ENCODE measurements around the gene CCL3. TPM values are rescaled to one million over a fixed set of nuclear protein-coding genes. Genes with fewer than 3 reads are reported as not detected.
"Not testable (repeated sequence)": the region's sequence is repeated elsewhere in the genome, so short reads cannot be mapped to it uniquely, and the experiment has no call there.

CCL3 gene
- polyA plus RNA-seq, 5 donors = 2.4 to 12.1 (median 7.9) TPM

DNA sequence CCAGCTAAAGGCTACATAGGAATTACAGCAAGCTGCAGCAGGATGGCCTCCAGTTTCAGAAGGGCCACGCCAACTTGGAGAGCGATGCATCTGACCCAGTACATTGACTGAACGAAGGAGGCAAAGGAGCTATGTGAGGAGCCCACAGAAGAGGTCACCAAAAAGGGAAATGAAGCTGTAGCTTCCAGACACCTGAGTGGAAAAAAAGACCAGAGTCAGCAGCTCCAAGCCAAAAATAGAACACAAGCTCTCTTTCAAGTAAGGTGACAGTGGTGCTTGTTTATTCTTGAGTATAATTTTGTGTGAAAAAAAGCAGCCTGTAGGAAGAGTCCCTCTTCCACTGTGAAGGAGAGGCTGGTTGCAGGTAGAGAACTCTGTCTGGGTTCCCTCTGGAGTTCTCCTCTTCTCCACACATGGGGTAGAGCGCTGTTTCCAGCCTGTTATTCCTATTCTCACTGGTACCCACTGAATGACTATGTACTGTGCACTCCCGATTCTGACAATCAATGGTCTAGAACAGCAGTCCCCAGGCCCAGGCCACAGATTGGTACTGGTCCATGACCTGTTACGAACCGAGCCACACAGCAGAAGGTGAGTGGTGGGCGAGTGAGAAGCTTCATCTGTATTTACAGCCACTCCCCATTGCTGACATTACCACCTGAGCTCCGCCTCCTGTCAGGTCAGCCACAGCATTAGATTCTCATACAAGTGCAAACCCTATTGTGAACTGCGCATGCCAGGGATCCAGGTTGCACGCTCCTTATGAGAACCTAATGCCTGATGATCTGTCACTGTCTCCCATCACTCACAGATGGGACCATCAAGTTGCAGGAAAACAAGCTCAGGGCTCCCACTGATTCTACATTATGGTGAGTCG, 28.8 kb upstream of the CCL3 start:
- DNase-seq = no peak

DNA sequence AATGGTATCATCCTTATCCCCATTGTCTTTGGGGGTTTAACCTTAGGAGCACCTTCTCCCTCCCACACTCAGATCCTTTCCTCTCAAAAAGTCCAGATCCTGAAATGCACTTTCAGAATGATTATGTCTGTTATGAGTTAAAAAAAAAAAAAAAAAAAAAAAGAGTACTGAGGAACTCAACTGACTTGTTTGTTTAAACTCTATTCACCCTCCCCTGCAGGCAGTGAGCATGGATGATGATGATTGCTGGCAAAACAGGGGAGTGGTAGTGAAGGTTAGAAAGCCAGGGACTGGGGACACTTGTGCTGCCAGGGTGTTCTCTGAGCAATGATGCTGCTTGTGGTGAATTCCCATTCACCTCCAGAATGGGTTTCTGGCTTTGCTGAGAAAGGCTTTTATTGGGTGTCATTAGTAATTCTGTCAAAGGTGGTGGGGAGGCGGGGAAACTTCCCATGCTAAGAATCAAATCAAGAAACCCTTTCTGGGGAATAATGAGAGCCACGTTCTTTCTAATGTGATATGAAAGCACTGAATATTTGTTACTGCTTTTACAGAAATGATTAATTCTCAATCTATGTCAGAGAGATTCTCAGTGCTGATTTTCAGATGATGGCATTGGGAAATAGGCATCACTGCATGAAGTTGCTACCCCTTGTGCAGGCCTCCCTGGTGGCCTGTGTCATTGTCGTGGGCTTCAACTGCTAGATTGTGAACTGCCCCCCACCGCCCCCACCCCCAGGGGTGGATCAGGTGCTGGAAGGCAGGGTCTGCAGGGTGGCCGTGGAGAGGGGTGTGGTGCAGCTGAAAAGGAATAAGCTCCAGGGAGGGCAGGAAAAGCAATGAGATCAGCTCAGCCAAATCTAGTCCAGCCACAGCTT, 27.8 kb upstream of the CCL3 start:
- DNase-seq = no peak

DNA sequence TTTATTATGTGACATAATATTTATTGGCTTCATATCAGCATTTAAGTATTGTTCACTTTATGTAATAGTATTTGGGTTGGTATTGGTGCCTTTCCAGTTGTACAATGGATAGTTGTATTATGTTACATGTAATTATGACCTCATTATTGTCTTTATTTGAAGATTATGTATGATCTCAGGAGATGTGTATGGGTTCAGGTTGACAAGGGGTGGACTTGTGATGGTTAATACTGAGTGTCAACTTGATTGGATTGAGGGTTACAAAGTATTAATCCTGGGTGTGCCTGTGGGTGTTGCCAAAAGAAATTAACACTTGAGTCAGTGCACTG, 25.7 kb upstream of the CCL3 start:
- DNase-seq = not testable (repeated sequence)

DNA sequence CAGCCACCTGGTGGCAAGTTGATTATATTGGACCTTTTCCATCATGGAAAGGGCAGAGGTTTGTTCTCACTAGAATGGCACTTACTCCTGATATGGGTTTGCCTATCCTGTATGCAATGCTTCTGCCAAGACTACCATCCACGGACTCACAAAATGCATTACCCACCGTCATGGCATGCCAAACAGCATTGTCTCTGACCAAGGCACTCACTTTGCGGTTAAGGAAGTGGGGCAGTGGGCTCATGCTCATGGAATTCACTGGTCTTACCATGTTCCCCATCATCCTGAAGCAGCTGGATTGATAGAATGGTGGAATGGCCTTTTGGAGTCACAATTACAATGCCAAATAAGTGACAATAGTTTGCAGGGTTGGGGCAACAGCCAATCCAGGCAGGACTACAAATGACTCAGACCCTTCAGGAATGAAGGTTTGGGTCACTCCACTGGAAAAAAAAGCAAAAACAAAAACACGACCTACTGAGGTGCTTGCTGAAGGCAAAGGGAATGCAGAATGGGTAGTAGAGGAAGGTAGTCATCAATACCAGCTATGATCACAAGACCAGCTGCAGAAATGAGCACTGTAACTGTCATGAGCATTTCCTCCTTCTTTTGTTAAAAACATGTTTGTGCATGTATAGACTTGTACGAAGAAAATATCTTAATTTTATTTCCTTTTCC, 25.2 kb upstream of the CCL3 start:
- not testable (repeated sequence) for DNase-seq

DNA sequence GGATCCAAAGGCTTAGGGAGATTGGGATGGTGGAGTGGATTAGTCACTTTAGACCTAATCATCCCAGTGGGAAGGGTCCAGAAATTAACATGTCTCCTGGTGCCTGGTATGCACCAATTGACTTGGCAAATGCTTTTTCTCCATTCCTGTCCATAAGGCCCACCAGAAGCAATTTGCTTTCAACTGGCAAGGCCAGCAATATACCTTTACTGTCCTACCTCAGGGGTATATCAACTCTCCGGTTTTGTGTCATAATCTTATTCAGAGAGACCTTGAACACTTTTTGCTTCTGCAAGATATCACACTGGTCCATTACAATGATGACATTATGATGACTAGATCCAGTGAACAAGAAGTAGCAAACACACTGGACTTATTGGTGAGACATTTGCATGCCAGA, 23.2 kb upstream of the CCL3 start:
- DNase-seq = not testable (repeated sequence)

DNA sequence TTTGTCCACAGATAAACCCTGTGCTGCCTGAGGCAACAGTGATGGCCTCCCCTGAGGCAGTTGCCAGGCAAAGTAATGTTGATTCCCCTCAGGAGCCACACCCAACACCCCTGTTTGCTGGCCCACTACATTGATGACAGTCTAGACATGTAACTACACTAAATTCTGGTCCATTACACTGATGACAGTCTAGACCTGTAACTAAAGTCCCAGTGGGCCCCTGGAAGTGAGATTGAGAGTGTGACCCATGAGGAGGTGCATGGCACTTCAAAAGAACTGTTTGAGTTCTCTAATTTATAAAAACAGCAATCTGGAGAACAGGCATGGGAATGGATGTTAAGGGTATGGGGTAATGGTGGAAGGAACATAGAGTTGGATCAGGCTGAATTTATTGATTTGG, 22.6 kb upstream of the CCL3 start:
- no peak for DNase-seq

DNA sequence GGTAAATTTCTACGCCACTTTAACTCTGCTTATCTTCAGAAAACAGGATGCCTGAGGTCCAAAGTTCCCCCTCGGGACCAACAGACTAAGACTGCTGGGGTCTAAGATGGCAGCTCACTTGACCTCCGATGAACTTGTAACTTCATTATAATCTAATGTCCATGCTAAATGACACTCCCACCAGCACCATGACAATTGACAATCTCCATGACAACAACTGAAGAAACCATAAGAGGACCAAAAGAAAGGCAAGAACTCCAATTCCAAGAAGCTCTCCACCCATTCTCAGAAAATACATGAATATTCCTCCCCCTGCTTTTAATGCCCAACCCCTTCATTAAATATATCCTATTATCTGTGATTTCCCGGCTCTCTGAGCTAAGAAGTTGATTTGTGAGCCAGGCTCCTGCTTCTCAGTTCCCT, 21.1 kb upstream of the CCL3 start:
- no peak for DNase-seq

DNA sequence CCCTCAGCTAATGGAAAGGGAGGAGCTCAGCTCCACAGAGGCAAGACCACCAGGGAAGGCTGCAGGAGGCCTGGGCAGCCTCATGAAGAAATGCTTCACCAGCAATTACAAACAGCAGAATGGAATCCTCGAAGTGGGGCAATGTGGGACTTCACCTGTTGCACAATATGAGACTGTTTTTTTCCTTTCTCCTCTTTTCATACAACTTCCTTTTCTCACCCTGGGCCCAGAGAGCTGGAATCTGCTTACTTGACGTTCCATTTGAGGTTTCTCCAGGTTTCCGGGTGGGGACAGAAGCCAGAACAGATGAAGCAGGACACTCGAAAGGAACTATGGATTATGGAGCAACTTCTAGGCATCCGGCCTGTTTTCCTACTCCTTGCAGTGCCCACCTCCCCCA, 18.3 kb upstream of the CCL3 start:
- DNase-seq = not testable (repeated sequence)

DNA sequence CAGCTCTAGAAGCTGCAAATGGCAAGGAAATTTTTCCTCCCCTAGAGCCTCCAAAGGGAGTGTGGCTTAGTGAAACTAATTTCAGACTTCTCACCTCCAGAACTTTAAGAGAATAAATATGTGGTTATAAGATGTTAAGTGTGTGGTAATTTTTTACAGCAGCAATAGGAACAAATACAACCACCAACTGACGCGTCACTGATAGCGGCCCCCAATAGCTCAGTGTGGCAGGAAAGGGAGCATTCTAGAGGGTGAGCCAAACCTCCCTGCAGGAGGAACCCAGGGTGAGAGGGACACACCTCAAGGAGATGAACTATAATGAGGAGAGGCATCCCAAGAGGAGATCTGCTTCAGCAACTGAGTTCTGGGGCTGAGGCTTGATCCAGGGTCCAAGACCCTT, 17.7 kb upstream of the CCL3 start:
- DNase-seq = no peak

DNA sequence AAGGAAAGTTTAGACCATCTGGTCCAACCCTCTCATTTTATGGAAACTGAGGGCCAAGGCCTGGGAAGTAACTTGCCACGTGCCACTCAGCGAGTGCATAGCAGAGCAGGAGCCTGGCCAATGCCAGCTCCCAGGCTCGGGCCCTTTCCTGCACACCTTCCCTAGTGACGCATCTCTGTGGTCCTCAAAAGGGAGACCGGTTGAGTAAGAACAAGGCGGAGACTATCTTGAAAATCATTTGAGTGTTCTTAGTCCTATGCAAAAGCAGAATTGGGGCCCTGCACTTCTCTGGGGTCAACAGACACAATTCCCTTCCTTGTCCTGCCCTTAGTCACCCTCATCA, 16.5 kb upstream of the CCL3 start:
- no peak for DNase-seq

DNA sequence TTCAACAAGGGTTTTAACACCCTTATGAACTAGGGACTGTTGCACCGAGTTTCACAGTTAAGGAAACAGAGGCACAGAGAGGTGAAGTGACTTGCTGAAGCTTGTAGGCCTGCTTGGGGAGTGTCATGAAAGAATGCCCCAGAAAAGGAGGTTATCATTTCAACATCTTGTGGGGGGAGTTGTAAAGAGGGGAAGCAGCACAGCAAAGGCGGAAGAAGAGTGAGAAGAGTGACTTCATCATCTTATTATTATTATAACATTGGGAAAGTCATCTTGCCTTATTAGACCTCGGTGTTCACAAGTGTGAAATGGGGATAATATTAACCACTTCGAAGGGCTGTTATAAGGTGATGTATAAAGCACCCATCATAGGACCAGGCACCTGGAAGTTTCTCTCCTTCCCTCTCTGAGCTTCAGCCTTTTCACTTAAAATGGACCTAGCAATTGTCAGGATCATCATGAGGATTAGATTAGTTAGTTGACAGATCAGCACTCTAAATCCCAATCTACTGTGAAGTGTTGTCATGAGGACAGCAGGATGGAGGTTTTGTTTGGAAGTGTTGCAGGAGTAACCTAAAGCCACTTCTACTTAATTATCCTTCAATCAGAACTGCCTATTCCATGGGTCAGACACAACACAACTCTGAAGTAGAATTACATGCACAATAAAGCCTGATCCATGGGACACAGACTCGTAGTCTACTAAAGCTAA, 16.0 kb upstream of the CCL3 start:
- DNase-seq = no peak

DNA sequence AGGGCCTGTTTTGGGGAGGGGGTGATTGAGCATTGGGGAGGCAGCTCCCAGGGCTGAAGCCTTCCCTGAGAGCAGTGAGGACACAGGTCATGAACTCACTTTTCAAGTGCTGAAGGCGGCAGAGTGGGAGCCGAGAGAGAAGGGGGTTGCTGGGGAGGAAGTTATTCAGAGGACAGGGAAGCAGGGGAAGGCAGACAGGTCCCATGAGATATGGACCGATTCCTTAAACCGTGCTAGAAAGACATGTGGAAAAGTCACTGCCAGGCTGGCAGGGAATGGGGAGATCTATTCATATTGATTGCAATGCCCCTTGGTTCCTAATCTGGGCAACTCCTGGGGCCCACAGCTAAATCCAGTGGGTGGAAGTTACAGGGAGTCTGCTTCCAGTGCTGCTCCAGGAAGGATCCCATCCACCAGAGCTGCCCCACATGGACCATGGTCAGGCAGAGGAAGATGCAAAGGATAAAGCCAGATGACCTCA, 14.8 kb upstream of the CCL3 start:
- DNase-seq = no peak

DNA sequence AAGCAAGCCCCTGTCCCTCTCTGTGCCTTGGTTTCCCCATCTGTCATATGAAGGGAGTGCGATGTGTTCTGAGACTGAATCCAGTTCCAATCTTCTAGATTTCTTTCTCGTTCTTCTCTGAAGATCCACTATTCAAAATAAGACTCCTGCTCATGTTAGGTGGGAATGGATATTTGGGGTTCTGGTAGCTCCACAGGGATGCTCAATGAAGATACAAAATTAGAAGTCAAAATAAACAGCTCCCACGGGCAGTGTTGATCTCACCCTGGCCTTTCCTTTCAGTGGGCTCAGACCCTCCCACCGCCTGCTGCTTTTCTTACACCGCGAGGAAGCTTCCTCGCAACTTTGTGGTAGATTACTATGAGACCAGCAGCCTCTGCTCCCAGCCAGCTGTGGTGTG, 14.3 kb upstream of the CCL3 start:
- DNase-seq = not testable (repeated sequence)

DNA sequence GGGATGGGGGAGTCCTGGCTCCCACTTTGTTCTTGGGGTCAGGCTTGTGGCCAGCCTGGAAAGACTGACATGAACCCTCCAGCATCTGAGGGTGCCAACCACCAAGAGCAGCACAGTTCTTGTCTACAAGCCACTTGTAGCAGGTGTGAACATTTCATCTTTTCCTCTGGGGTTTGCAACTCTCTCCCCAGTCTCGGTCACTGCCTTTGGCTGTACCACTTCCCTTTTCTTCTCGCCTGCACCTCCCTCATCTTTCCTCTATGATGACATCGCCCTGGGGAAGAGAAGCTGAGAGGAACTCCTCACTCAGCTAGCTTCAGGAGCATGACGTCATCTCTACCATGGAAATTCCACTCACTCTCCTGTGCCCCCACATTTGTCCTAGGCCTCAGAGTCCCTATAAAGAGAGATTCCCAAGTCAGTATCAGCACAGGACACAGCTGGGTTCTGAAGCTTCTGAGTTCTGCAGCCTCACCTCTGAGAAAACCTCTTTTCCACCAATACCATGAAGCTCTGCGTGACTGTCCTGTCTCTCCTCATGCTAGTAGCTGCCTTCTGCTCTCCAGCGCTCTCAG, 13.5 kb upstream of the CCL3 start, which contains the start of gene CCL4:
TSS of gene CCL4 (plus strand) at position 427 of the 575 bp plus-strand sequence. CDS start at position 506, 79 bp downstream.
- DNase-seq = not testable (repeated sequence)

DNA sequence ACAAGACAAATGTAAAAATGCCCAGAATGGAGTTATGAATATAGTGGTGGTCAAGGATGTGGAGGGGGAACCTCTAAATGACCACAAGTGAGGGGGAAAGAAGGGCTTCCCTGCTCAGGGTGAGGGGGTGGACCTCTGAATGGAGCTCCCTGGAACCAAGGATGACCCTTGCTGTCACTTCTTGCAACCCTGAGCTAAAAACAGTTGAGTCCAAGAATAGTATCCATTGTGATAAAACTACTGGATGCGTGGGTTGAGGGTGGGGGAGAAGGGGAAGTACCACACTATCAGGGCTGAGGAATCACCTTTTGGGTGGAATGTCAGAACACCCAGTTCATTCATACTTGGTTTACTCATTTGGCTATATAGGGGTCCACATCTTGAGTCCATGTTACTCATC, 9.1 kb upstream of the CCL3 start:
- not testable (repeated sequence) for DNase-seq

DNA sequence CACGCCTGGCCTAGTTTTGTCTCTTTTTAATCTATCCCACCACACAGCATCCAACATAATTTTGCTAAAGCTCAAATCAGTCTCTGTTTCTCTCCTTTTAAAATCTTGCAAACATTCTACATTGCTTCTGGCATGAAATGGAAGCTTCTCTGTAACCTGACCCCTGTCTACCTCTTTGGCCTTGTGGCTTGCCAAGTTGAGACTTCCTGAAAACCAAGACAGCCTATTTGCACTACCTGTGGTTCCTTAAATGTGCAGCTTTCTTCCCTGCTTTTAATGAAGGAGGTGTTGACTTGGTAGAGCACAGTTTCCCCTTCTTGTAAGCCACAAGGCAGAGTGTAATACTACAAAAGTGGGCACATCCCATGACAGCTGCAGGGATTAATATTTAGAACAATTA, 6.0 kb upstream of the CCL3 start:
- DNase-seq = no peak

DNA sequence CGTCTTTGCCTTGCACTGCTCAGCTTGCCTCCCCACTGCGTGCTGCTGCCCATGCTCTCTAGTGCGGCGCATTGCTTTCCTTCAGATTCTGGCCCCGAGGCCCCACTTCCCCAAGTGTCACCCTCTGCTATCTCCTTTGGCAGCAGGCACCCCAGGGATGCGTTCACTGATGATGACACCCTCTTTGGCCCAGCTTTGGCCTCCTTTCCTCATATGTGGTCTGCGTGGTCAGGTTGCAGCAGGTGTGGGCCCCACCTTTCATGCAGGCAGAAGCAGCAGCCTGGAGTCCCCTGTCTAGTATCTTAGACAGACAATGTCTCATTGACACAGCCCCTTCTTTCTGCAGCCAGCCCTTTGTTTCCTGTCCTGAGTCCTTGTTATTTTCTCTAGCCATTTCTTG, 4.8 kb upstream of the CCL3 start:
- DNase-seq = no peak

DNA sequence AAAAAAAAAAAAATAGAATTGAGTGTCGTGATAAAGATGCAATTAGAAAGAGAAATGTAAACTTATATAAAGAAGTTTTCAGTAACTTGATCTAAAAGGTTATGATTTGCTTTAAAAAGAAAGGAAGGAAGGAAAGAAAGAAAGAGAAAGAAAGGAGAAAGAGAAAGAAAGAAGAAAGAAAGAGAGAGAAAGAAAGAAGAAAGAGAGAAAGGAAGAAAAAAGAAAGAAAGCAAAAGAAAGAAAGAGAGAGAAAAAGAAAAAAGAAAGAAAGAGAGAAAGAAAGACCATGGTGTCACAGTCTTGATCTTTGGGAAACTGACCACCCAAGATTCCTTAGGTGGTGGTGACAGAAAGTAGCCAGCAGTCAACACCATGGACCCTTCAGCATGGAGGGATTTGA, 4.3 kb upstream of the CCL3 start:
- DNase-seq = no peak

DNA sequence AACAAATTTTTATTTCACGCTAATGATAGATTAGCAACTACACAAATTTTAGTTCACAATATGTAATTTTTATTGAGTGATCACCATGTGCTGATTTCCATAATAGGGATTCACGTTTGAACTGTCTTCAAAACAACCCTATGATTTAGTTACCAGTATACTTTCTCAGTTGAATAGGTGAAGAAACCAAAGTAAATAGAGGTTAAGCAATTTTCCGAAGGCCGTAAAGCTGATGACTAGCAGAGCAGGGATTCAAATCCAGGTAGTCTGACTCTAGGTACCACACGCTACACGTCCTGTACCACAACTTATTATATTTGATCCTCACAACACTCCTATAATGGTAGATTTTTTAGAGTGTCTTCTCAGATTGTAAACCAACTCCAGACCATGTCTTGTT, 2.8 kb upstream of the CCL3 start:
- DNase-seq = not testable (repeated sequence)

DNA sequence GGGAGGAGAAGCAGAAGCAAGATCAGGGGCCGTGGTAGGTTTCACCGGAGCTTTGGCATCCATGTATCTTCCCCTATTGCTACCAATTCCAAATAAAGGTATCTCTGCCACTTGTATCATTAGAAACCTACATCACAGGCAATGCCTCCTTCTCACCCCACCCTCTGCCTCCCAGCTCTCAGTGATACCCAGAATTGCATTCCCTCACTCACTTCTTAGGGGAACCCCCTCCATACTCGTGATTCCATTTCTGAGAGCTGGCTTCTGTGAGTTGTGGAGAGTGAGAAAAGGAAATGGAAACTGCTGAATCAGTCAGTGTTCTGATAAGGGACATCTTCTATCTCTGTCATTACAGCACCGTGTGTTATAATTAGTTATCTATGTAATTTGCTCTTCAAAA, 2.3 kb upstream of the CCL3 start:
- no peak for DNase-seq

DNA sequence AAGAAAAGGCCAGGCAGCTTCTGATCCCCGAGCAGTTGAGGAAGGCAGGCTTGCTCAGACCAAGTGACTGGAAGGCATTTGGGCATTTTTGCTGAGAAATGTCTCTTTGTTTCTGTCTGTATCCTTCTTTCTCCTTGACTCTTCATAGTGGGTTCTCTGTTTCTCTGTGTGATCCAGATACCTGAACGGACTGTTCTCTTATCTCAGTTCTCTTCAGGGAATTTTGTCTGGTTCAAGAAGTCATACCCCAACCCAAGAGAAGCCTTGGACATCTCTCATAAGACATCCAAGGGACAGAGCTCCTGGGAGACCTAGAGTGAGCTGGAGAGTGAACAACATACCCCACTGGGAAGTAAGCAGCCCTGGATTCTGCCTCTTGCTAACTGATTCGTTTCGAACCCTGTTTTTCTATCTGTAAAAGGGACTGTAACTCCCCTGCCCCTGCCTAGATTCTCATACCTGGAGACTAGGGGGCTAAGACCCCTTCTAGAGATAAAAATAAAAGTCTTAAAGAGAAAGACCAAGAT, 541 bp downstream of the CCL3 start:
- DNase-seq = no peak
